WTC11 (cell line): ENCODE results near the gene GFRA1. TPM values are rescaled to one million over a fixed set of nuclear protein-coding genes. Genes with fewer than 3 reads are reported as not detected.

Source experiments
- ATAC-seq: fragments of 200-7000 bp; cut with Tn5 transposase; 2 replicates; pipeline ENCODE4 v1.10.0; 2021; ENCODE audit warnings: mild to moderate bottlenecking, moderate library complexity
- CTCF ChIA-PET: fragments of 300-600 bp; sonication (Branson Sonifier 250); formaldehyde crosslinking; loops from one replicate; lab custom pipeline; 2021; ENCODE audit warnings: antibody characterized with exemption; lab: Charles Lee
- POLR2A ChIA-PET: fragments of 350-600 bp; sonication (Branson Sonifier 250); formaldehyde crosslinking; loops from one replicate; lab custom pipeline; 2021; ENCODE audit warnings: antibody characterized with exemption; lab: Charles Lee
- DNase-seq: peaks from one replicate; pipeline ENCODE4 v3.0.0; 2021; ENCODE audit warnings: low spot score
- H3K27ac Mint-ChIP-seq: 2 replicates; pipeline ENCODE4 v1.8.0; 2021; ENCODE audit warnings: mixed read lengths
- H3K27me3 Mint-ChIP-seq: 2 replicates; pipeline ENCODE4 v1.8.0; 2021; ENCODE audit warnings: low read depth, mild to moderate bottlenecking, moderate library complexity, mixed read lengths
- H3K36me3 Mint-ChIP-seq: 2 replicates; pipeline ENCODE4 v1.8.0; 2021; ENCODE audit warnings: mixed read lengths
- H3K4me1 Mint-ChIP-seq: 2 replicates; pipeline ENCODE4 v1.8.0; 2022; ENCODE audit warnings: mixed read lengths
- H3K4me3 Mint-ChIP-seq: 2 replicates; pipeline ENCODE4 v1.8.0; 2021; ENCODE audit warnings: mild to moderate bottlenecking, moderate library complexity, mixed read lengths
- H3K9me3 Mint-ChIP-seq: 2 replicates; pipeline ENCODE4 v1.8.0; 2021; ENCODE audit warnings: mixed read lengths
- CREB1 ChIP-seq: sonication (generic); formaldehyde crosslinking; IDR thresholded peaks from 2 replicates; pipeline ENCODE4 v1.8.0; 2023; ENCODE audit warnings: mild to moderate bottlenecking, missing genetic modification reagents
- ERG ChIP-seq: fragments of 250-450 bp; sonication (Bioruptor Pico); IDR thresholded peaks from 2 replicates; pipeline ENCODE4 v1.8.0; 2021; ENCODE audit warnings: mild to moderate bottlenecking
- FOXK1 ChIP-seq: sonication (generic); formaldehyde crosslinking; IDR thresholded peaks from 2 replicates; pipeline ENCODE4 v1.8.0; 2022; ENCODE audit warnings: mild to moderate bottlenecking, moderate library complexity, missing genetic modification reagents
- JAZF1 ChIP-seq: fragments of 250-450 bp; sonication (Bioruptor Pico); IDR thresholded peaks from 2 replicates; pipeline ENCODE4 v1.9.0; 2021; ENCODE audit warnings: moderate library complexity, mild to moderate bottlenecking, inconsistent platforms
- MLX ChIP-seq: sonication (generic); formaldehyde crosslinking; IDR thresholded peaks from 2 replicates; pipeline ENCODE4 v1.8.1; 2023; ENCODE audit warnings: mild to moderate bottlenecking, missing genetic modification reagents, moderate library complexity
- NFATC4 ChIP-seq: fragments of 250-450 bp; sonication (Bioruptor Pico); IDR thresholded peaks from 2 replicates; pipeline ENCODE4 v1.9.0; 2021; ENCODE audit warnings: mild to moderate bottlenecking
- NFE2L1 ChIP-seq: sonication (generic); formaldehyde crosslinking; IDR thresholded peaks from 2 replicates; pipeline ENCODE4 v1.8.1; 2023; ENCODE audit warnings: missing genetic modification reagents
- NFYB ChIP-seq: sonication (generic); formaldehyde crosslinking; conservative IDR thresholded peaks from 2 replicates; pipeline ENCODE4 v1.8.0; 2022; ENCODE audit warnings: low read depth, missing genetic modification reagents
- NR2C2 ChIP-seq: sonication (generic); formaldehyde crosslinking; IDR thresholded peaks from 2 replicates; pipeline ENCODE4 v1.8.0; 2022; ENCODE audit warnings: mild to moderate bottlenecking, missing genetic modification reagents
- SP1 ChIP-seq: sonication (generic); formaldehyde crosslinking; conservative IDR thresholded peaks from 2 replicates; pipeline ENCODE4 v1.8.1; 2022; ENCODE audit warnings: missing genetic modification reagents
- USF1 ChIP-seq: sonication (generic); formaldehyde crosslinking; IDR thresholded peaks from 2 replicates; pipeline ENCODE4 v1.8.0; 2022; ENCODE audit warnings: mild to moderate bottlenecking, missing genetic modification reagents
- ZBTB21 ChIP-seq: sonication (generic); formaldehyde crosslinking; IDR thresholded peaks from 2 replicates; pipeline ENCODE4 v1.8.1; 2023; ENCODE audit warnings: mild to moderate bottlenecking, missing genetic modification reagents, borderline replicate concordance
- ZNF121 ChIP-seq: sonication (generic); formaldehyde crosslinking; IDR thresholded peaks from 2 replicates; pipeline ENCODE4 v1.8.0; 2023; ENCODE audit warnings: missing genetic modification reagents
- ZNF219 ChIP-seq: sonication (generic); formaldehyde crosslinking; IDR thresholded peaks from 2 replicates; pipeline ENCODE4 v1.8.0; 2023; ENCODE audit warnings: missing genetic modification reagents, mild to moderate bottlenecking, borderline replicate concordance
- ZNF396 ChIP-seq: fragments of 250-450 bp; sonication (Bioruptor Pico); IDR thresholded peaks from 2 replicates; pipeline ENCODE4 v1.8.0; 2021; ENCODE audit warnings: mild to moderate bottlenecking, moderate library complexity, borderline replicate concordance
- ZNF532 ChIP-seq: fragments of 250-450 bp; sonication (Bioruptor Pico); IDR thresholded peaks from 2 replicates; pipeline ENCODE4 v1.9.0; 2021; ENCODE audit warnings: mild to moderate bottlenecking, borderline replicate concordance
- total RNA-seq: library from RNA; stranded (reverse); gene quantifications from 3 replicates; pipeline ENCODE4 v1.2.3, GENCODE V29; 2021
- TF ChIP-seq, protein P1 (sequence below): sonication (generic); formaldehyde crosslinking; IDR thresholded peaks from 2 replicates; pipeline ENCODE4 v1.8.0; 2022; ENCODE audit warnings: mild to moderate bottlenecking, missing genetic modification reagents
- TF ChIP-seq, protein P2 (sequence below): fragments of 200-600 bp; IDR thresholded peaks from 2 replicates; pipeline ENCODE4 v1.8.0; 2022; ENCODE audit warnings: antibody characterized with exemption

GFRA1 gene
- total RNA-seq, 1 experiment from 2014 or later: 4.4 TPM

GRCh38 chr10:116239229-116239628 is 33.8 kb downstream of the GFRA1 start:
- ChIA-PET POLR2A (no interaction called here), CTCF (no interaction called here)
- Mint-ChIP-seq H3K4me1 (peaks cover 12% of the 10 kb centered on the region), H3K4me3 (no peak overlapping the region), H3K27ac (no peak overlapping the region), H3K27me3 (no peaks in the 10 kb centered on the region), H3K36me3 (no peaks in the 10 kb centered on the region), H3K9me3 (peaks cover 10% of the 10 kb centered on the region)
- TF ChIP-seq ZNF396 (CRISPR knock-in tag): no peak
- no peak for TF ChIP-seq SP1 (CRISPR knock-in tag)
- TF ChIP-seq ZNF532 (CRISPR knock-in tag): no peak
- no peak for TF ChIP-seq NFYB (CRISPR knock-in tag)
- TF ChIP-seq FOXK1 (CRISPR knock-in tag): no peak
- no peak for TF ChIP-seq ZBTB21 (CRISPR knock-in tag)
- TF ChIP-seq ERG: no peak
- TF ChIP-seq NR2C2 (CRISPR knock-in tag): no peak
- TF ChIP-seq JAZF1 (CRISPR knock-in tag): no peak
- no peak for TF ChIP-seq ZNF121
- ATAC-seq: no peak
- no peak for DNase-seq

GRCh38 chr10:116237970-116238369 is 35.0 kb downstream of the GFRA1 start:
- POLR2A ChIA-PET: interaction anchor here (0.6 kb wide), 1 partner anchor 170 kb away, joined by 7 read pairs; no protein-coding TSS in a partner anchor
- Mint-ChIP-seq H3K27me3 (no peaks in the 10 kb centered on the region), H3K27ac (0 out of 2 replicates have a peak overlapping the region, but pooled peaks have one; percentile 9), H3K4me3 (no peak overlapping the region), H3K36me3 (no peaks in the 10 kb centered on the region), H3K9me3 (peaks cover 10% of the 10 kb centered on the region), H3K4me1 (peaks cover 12% of the 10 kb centered on the region)
- DNase-seq (no peak), ATAC-seq (peak; percentile 26; the same call in 1 of the 2 replicates)
- TF ChIP-seq, protein P1, sequence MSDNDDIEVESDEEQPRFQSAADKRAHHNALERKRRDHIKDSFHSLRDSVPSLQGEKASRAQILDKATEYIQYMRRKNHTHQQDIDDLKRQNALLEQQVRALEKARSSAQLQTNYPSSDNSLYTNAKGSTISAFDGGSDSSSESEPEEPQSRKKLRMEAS (CRISPR knock-in tag): no peak
- no peak for TF ChIP-seq NFE2L1 (CRISPR knock-in tag)
- no peak for TF ChIP-seq ZNF219 (CRISPR knock-in tag)
- TF ChIP-seq MLX (CRISPR knock-in tag): no peak
- TF ChIP-seq CREB1 (CRISPR knock-in tag): no peak
- TF ChIP-seq, protein P2, sequence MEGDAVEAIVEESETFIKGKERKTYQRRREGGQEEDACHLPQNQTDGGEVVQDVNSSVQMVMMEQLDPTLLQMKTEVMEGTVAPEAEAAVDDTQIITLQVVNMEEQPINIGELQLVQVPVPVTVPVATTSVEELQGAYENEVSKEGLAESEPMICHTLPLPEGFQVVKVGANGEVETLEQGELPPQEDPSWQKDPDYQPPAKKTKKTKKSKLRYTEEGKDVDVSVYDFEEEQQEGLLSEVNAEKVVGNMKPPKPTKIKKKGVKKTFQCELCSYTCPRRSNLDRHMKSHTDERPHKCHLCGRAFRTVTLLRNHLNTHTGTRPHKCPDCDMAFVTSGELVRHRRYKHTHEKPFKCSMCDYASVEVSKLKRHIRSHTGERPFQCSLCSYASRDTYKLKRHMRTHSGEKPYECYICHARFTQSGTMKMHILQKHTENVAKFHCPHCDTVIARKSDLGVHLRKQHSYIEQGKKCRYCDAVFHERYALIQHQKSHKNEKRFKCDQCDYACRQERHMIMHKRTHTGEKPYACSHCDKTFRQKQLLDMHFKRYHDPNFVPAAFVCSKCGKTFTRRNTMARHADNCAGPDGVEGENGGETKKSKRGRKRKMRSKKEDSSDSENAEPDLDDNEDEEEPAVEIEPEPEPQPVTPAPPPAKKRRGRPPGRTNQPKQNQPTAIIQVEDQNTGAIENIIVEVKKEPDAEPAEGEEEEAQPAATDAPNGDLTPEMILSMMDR: no peak
- TF ChIP-seq USF1: no peak
- TF ChIP-seq NR2C2 (CRISPR knock-in tag): no peak
- TF ChIP-seq NFATC4 (CRISPR knock-in tag): no peak
- CTCF ChIA-PET: interaction anchor here (0.6 kb wide), 2 partner anchors 311 to 531 kb away, joined by 4 to 6 read pairs; no protein-coding TSS in a partner anchor
